ENCODE results near the gene FAH.

FAH gene

DNA sequence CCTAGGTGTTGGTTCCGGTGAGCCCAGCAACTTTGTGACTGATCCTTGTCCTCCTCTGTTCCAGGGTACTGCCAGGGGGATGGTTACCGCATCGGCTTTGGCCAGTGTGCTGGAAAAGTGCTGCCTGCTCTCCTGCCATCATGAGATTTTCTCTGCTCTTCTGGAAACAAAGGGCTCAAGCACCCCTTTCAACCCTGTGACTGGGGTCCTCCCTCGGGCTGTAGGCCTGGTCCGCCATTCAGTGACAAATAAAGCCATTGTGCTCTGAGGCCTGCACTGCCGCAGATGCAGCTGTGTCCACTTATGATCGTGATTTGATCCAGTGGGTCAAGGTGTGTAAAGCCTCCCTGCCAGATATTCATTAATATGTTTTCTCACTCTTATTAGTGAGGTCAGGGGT is 33.3 kb downstream of the FAH start:
- Histone ChIP-seq H3K9me3 (no peaks in the 10 kb centered on the region), H3K4me3 (ENCODE audit: low read depth in 1 of 2, low read length in 1 of 2) (no peak overlapping the region), H3K4me1 (ENCODE audit: control insufficient read depth in 1 of 2, insufficient read depth in 1 of 2, low read depth in 1 of 2, low read length in 1 of 2) (no peaks in the 10 kb centered on the region), H3K27ac (no peak overlapping the region), H3K36me3 (peaks cover 38% of the 10 kb centered on the region), H3K27me3 (no peaks in the 10 kb centered on the region)
- no peak for TF ChIP-seq CTCF (IDR thresholded peaks at IDR 0.05)

- no peaks in the 10 kb centered on the region for H3K27me3 ChIP-seq
- H3K36me3 ChIP-seq: peaks cover 34% of the 10 kb centered on the region
- H3K4me1 ChIP-seq (ENCODE audit: control insufficient read depth in 1 of 2, insufficient read depth in 1 of 2, low read depth in 1 of 2, low read length in 1 of 2): peaks cover 2 to 3% of the 10 kb centered on the region in 2 experiments
- H3K9me3 ChIP-seq: no peaks in the 10 kb centered on the region
- no peak overlapping the region for H3K4me3 ChIP-seq (ENCODE audit: low read depth in 1 of 2, low read length in 1 of 2)
- H3K27ac ChIP-seq: no peak overlapping the region
- TF ChIP-seq CTCF (IDR thresholded peaks at IDR 0.05): no peak
Measured at GRCh38 chr15:80186597-80186996, 33.8 kb downstream of the FAH start.

- H3K36me3 ChIP-seq: peaks cover 30% of the 10 kb centered on the region
- no peak for TF ChIP-seq CTCF (IDR thresholded peaks at IDR 0.05)
- H3K4me1 ChIP-seq (ENCODE audit: control insufficient read depth in 1 of 2, insufficient read depth in 1 of 2, low read depth in 1 of 2, low read length in 1 of 2): peaks cover 9 to 10% of the 10 kb centered on the region in 2 experiments
- H3K4me3 ChIP-seq (ENCODE audit: low read depth in 1 of 2, low read length in 1 of 2): no peak overlapping the region
- H3K27me3 ChIP-seq: no peaks in the 10 kb centered on the region
- no peak overlapping the region for H3K27ac ChIP-seq
- no peaks in the 10 kb centered on the region for H3K9me3 ChIP-seq
Measured at GRCh38 chr15:80188251-80188650, 35.5 kb downstream of the FAH start.

DNA sequence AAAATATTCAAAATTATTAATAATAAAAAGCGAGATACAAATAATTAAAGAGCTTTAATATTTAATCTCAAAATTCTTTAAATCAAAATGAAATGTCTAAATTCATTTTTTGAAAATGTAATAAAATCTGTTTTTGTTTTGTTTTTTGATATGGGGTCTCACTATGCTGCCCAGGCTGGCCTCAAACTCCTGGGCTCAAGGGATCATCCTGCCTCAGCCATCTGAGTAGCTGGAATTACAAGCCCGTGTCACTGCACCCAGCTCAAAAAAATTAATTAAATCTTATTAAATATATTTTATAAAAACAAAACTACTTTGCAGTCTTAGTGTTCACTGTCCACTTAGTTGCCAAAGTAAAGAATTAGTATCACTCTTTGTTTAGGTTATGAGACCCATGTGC is 38.4 kb downstream of the FAH start:
- peaks cover 7% of the 10 kb centered on the region for H3K36me3 ChIP-seq
- no peak overlapping the region for H3K27ac ChIP-seq
- H3K4me3 ChIP-seq (ENCODE audit: low read depth in 1 of 2, low read length in 1 of 2): no peak overlapping the region
- TF ChIP-seq CTCF (IDR thresholded peaks at IDR 0.05): no peak
- H3K27me3 ChIP-seq: no peaks in the 10 kb centered on the region
- no peaks in the 10 kb centered on the region for H3K9me3 ChIP-seq
- H3K4me1 ChIP-seq (ENCODE audit: control insufficient read depth in 1 of 2, insufficient read depth in 1 of 2, low read depth in 1 of 2, low read length in 1 of 2): peaks cover 9 to 10% of the 10 kb centered on the region in 2 experiments

- Histone ChIP-seq H3K4me1 (ENCODE audit: control insufficient read depth in 1 of 2, insufficient read depth in 1 of 2, low read depth in 1 of 2, low read length in 1 of 2) (peaks cover 9 to 10% of the 10 kb centered on the region in 2 experiments), H3K9me3 (no peaks in the 10 kb centered on the region), H3K27me3 (no peaks in the 10 kb centered on the region), H3K27ac (no peak overlapping the region), H3K4me3 (ENCODE audit: low read depth in 1 of 2, low read length in 1 of 2) (no peak overlapping the region), H3K36me3 (no peaks in the 10 kb centered on the region)
- TF ChIP-seq CTCF (IDR thresholded peaks at IDR 0.05): no peak
Measured at GRCh38 chr15:80191897-80192595, 39.2 kb downstream of the FAH start.

All from neutrophil (primary cell).